H9 (cell line): ENCODE results near the gene ANKS1B. TPM values are rescaled to one million over a fixed set of nuclear protein-coding genes. Genes with fewer than 3 reads are reported as not detected.

Experiments
- DNase-seq: peaks from one replicate; pipeline ENCODE4 v3.0.0-alpha.2; 2017
- H2AFZ ChIP-seq: one replicate; pipeline ENCODE4 v1.6.1; 2013; ENCODE audit warnings: mild to moderate bottlenecking, low read length, control low read depth, moderate library complexity
- H2AK5ac ChIP-seq: 2 replicates; pipeline ENCODE4 v1.6.1; 2013; ENCODE audit warnings: low read length, control low read depth, mixed read lengths; ENCODE audit not compliant: insufficient read length
- H2BK120ac ChIP-seq: one replicate; pipeline ENCODE4 v1.6.1; 2013; ENCODE audit warnings: low read depth, mild to moderate bottlenecking, low read length, control low read depth, inconsistent platforms; ENCODE audit not compliant: poor library complexity, severe bottlenecking
- H2BK12ac ChIP-seq: 2 replicates; pipeline ENCODE4 v1.6.1; 2013; ENCODE audit warnings: low read length, control low read depth, mixed read lengths, low read depth; ENCODE audit not compliant: insufficient read length
- H2BK15ac ChIP-seq: 2 replicates; pipeline ENCODE4 v1.6.1; 2013; ENCODE audit warnings: low read depth, low read length, control low read depth
- H2BK20ac ChIP-seq: one replicate; pipeline ENCODE4 v1.6.1; 2013; ENCODE audit warnings: low read depth, mild to moderate bottlenecking, low read length, control low read depth, inconsistent platforms; ENCODE audit not compliant: poor library complexity, severe bottlenecking
- H2BK5ac ChIP-seq: 2 replicates; pipeline ENCODE4 v1.6.1; 2013; ENCODE audit warnings: low read length, control low read depth, mixed read lengths; ENCODE audit not compliant: insufficient read length
- H3K14ac ChIP-seq: 2 replicates; pipeline ENCODE4 v1.6.1; 2013; ENCODE audit warnings: low read length, control low read depth; ENCODE audit not compliant: insufficient read depth
- H3K18ac ChIP-seq: 2 replicates; pipeline ENCODE4 v1.6.1; 2013; ENCODE audit warnings: low read depth, mild to moderate bottlenecking, mixed read lengths, low read length, control low read depth; ENCODE audit not compliant: insufficient read length
- H3K23ac ChIP-seq: 2 replicates; pipeline ENCODE4 v1.6.1; 2013; ENCODE audit warnings: low read length, control low read depth, mixed read lengths, low read depth; ENCODE audit not compliant: insufficient read length
- H3K23me2 ChIP-seq: 2 replicates; pipeline ENCODE4 v1.6.1; 2013; ENCODE audit warnings: low read depth, mild to moderate bottlenecking, mixed read lengths, low read length, control low read depth; ENCODE audit not compliant: insufficient read length, poor library complexity, severe bottlenecking
- H3K27ac ChIP-seq: 2 replicates; pipeline ENCODE4 v1.5.1; 2013; ENCODE audit warnings: low read length, control low read depth, mixed read lengths, low read depth; ENCODE audit not compliant: insufficient read length
- H3K27me3 ChIP-seq: 2 replicates; pipeline ENCODE4 v1.6.1; 2013; ENCODE audit warnings: low read length, control low read depth, inconsistent platforms; ENCODE audit not compliant: insufficient read depth
- H3K4ac ChIP-seq: 2 replicates; pipeline ENCODE4 v1.6.1; 2013; ENCODE audit warnings: low read depth, mild to moderate bottlenecking, control low read depth, inconsistent platforms, low read length, moderate library complexity
- H3K4me1 ChIP-seq: 2 replicates; pipeline ENCODE4 v1.6.1; 2013; ENCODE audit warnings: low read length, control low read depth, inconsistent platforms; ENCODE audit not compliant: insufficient read depth
- H3K4me2 ChIP-seq: 2 replicates; pipeline ENCODE4 v1.6.1; 2013; ENCODE audit warnings: low read length, control low read depth, mixed read lengths; ENCODE audit not compliant: insufficient read length, insufficient read depth
- H3K56ac ChIP-seq: 2 replicates; pipeline ENCODE4 v1.6.1; 2013; ENCODE audit warnings: low read depth, mild to moderate bottlenecking, mixed read lengths, low read length, control low read depth; ENCODE audit not compliant: insufficient read length
- H3K79me1 ChIP-seq: 2 replicates; pipeline ENCODE4 v1.6.1; 2013; ENCODE audit warnings: low read depth, mild to moderate bottlenecking, moderate library complexity, low read length, control low read depth, inconsistent platforms; ENCODE audit not compliant: insufficient read depth, poor library complexity, severe bottlenecking
- H3K79me2 ChIP-seq: 2 replicates; pipeline ENCODE4 v1.6.1; 2013; ENCODE audit warnings: low read length, control low read depth, inconsistent platforms; ENCODE audit not compliant: insufficient read depth
- H3K9ac ChIP-seq: 2 replicates; pipeline ENCODE4 v1.6.1; 2013; ENCODE audit warnings: low read length, control low read depth, mixed read lengths; ENCODE audit not compliant: insufficient read length; ENCODE audit errors: extremely low read depth
- H3K9me3 ChIP-seq: one replicate; pipeline ENCODE4 v1.6.1; 2013; ENCODE audit warnings: low read depth, low read length, inconsistent platforms; ENCODE audit not compliant: control insufficient read depth
- H3T11ph ChIP-seq: one replicate; pipeline ENCODE4 v1.6.1; 2013; ENCODE audit warnings: mild to moderate bottlenecking, low read length, control low read depth, inconsistent platforms
- H4K20me1 ChIP-seq: one replicate; pipeline ENCODE4 v1.6.1; 2013; ENCODE audit not compliant: control insufficient read depth, insufficient read length, insufficient read depth
- H4K5ac ChIP-seq: 2 replicates; pipeline ENCODE4 v1.6.1; 2013; ENCODE audit warnings: low read depth, mild to moderate bottlenecking, mixed read lengths, low read length, control low read depth; ENCODE audit not compliant: insufficient read length
- H4K8ac ChIP-seq: replicated peaks from 2 replicates; pipeline ENCODE4 v1.6.1; 2013; ENCODE audit warnings: low read length, control low read depth, mixed read lengths, low read depth; ENCODE audit not compliant: insufficient read length
- H4K91ac ChIP-seq: 2 replicates; pipeline ENCODE4 v1.6.1; 2013; ENCODE audit warnings: low read depth, mild to moderate bottlenecking, moderate library complexity, mixed read lengths, low read length, control low read depth; ENCODE audit not compliant: insufficient read length
- H3K27ac Mint-ChIP-seq, 3 experiments: 2 replicates in 2 of 3; 3 replicates in 1 of 3; pipeline ENCODE4 v1.8.0; 2020 to 2021; ENCODE audit warnings: mixed read lengths in 3 of 3, mild to moderate bottlenecking in 1 of 3, moderate library complexity in 1 of 3
- H3K27me3 Mint-ChIP-seq: 2 replicates; pipeline ENCODE4 v1.8.0; 2021; ENCODE audit warnings: low read depth, mild to moderate bottlenecking, moderate library complexity, mixed read lengths
- H3K36me3 Mint-ChIP-seq, 3 experiments: 2 replicates in 2 of 3; 3 replicates in 1 of 3; pipeline ENCODE4 v1.8.0; 2020 to 2021; ENCODE audit warnings: low read depth in 3 of 3, mixed read lengths in 3 of 3; ENCODE audit not compliant: insufficient read depth in 1 of 3
- H3K4me1 Mint-ChIP-seq, 2 experiments: 2 replicates each; pipeline ENCODE4 v1.8.0; 2020; ENCODE audit warnings: mixed read lengths in 2 of 2
- H3K4me3 Mint-ChIP-seq, 2 experiments: 2 replicates in 1 of 2; 3 replicates in 1 of 2; pipeline ENCODE4 v1.8.0; 2020 to 2021; ENCODE audit warnings: mild to moderate bottlenecking in 2 of 2, mixed read lengths in 2 of 2, moderate library complexity in 1 of 2
- H3K9me3 Mint-ChIP-seq, 2 experiments: 2 replicates in 1 of 2; 3 replicates in 1 of 2; pipeline ENCODE4 v1.8.0; 2020; ENCODE audit warnings: mild to moderate bottlenecking in 2 of 2, mixed read lengths in 2 of 2, moderate library complexity in 1 of 2
- WGBS: extraction: QIAGEN DNeasy Blood & Tissue Kit; methylation state at CpG from one replicate; pipeline ENCODE4 v1.1.7; 2013; ENCODE audit warnings: missing lambda C conversion rate, low lambda C conversion rate, mixed read lengths; ENCODE audit not compliant: insufficient read length; ENCODE audit errors: extremely low coverage; 5-methylcytosine and 5-hydroxymethylcytosine counted together
- total RNA-seq: library from RNA; stranded (reverse); gene quantifications from 2 replicates; pipeline ENCODE4 v1.2.1, GENCODE V29; 2021
- TF ChIP-seq, protein P1 (sequence below): fragments of 200-600 bp; sonication (generic); conservative IDR thresholded peaks from 3 replicates; pipeline ENCODE4 v1.8.0; 2021; ENCODE audit warnings: antibody characterized with exemption, mild to moderate bottlenecking

Gene ANKS1B
- total RNA-seq, 1 experiment from 2014 or later = 4.1 TPM

DNA sequence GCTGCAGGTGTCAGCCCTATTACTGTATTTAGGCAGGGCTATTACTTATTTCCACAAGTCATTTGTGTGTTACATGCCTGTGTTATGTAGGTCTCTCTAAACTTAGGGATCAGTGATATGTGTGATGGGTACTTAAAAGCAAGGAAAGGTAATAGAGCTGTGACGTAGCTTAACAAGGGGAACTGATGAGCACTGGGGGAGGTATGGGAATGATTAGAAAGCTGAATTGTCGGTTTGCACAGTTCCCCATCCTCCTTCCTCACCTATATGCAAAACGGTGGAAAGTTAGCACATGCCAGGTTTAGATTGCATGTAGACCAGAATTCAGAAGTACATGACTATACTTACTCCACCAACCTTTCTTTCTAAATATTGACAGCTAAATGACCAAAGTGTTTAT, 831.4 kb downstream of the ANKS1B start:
- H3K9ac ChIP-seq = no peak overlapping the region
- H3K79me1 ChIP-seq = no peaks in the 10 kb centered on the region
- no peak overlapping the region for H3K56ac ChIP-seq
- no peak overlapping the region for H2BK5ac ChIP-seq
- WGBS = no CpG with 5 or more reads among the region's 3 CpGs
- no peak overlapping the region for H2BK20ac ChIP-seq
- no peak overlapping the region for H3T11ph ChIP-seq
- peaks cover 2% of the 10 kb centered on the region; the same call in 1 of the 2 replicates for H3K4me1 ChIP-seq
- no peak overlapping the region for H3K4ac ChIP-seq
- H2BK120ac ChIP-seq = no peak overlapping the region
- H3K18ac ChIP-seq = no peak overlapping the region
- no peak overlapping the region for H2BK12ac ChIP-seq
- H4K8ac ChIP-seq = no peak overlapping the region
- H3K27me3 Mint-ChIP-seq = no peaks in the 10 kb centered on the region
- H3K23ac ChIP-seq = no peak overlapping the region
- no peak overlapping the region for H3K27ac Mint-ChIP-seq
- H3K14ac ChIP-seq = no peak overlapping the region
- no peaks in the 10 kb centered on the region for H3K9me3 ChIP-seq
- no peak overlapping the region for H3K4me3 Mint-ChIP-seq
- H3K23me2 ChIP-seq = no peaks in the 10 kb centered on the region
- H3K79me2 ChIP-seq = no peaks in the 10 kb centered on the region
- H2BK15ac ChIP-seq = no peak overlapping the region
- TF ChIP-seq, protein P1, sequence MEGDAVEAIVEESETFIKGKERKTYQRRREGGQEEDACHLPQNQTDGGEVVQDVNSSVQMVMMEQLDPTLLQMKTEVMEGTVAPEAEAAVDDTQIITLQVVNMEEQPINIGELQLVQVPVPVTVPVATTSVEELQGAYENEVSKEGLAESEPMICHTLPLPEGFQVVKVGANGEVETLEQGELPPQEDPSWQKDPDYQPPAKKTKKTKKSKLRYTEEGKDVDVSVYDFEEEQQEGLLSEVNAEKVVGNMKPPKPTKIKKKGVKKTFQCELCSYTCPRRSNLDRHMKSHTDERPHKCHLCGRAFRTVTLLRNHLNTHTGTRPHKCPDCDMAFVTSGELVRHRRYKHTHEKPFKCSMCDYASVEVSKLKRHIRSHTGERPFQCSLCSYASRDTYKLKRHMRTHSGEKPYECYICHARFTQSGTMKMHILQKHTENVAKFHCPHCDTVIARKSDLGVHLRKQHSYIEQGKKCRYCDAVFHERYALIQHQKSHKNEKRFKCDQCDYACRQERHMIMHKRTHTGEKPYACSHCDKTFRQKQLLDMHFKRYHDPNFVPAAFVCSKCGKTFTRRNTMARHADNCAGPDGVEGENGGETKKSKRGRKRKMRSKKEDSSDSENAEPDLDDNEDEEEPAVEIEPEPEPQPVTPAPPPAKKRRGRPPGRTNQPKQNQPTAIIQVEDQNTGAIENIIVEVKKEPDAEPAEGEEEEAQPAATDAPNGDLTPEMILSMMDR = no peak
- no peak overlapping the region for H4K91ac ChIP-seq
- no peaks in the 10 kb centered on the region for H3K36me3 Mint-ChIP-seq
- no peaks in the 10 kb centered on the region for H4K20me1 ChIP-seq
- no peaks in the 10 kb centered on the region for H3K9me3 Mint-ChIP-seq
- DNase-seq = no peak
- no peak overlapping the region for H4K5ac ChIP-seq
- H2AFZ ChIP-seq = no peak overlapping the region
- H3K27me3 ChIP-seq = no peaks in the 10 kb centered on the region
- no peak overlapping the region for H3K4me2 ChIP-seq
- no peak overlapping the region for H2AK5ac ChIP-seq
- H3K27ac ChIP-seq = no peak overlapping the region
- peaks cover 27 to 30% of the 10 kb centered on the region in 2 experiments for H3K4me1 Mint-ChIP-seq
